Activated CD8-positive, alpha-beta T cell treated with anti-CD3 and anti-CD28 coated beads, Interleukin-2, amount 10 ng/mL, durations not matched to agents 7 days and 5 days (primary cell): ENCODE measurements around the gene TCF20. TPM values are rescaled to one million over a fixed set of nuclear protein-coding genes. Genes with fewer than 3 reads are reported as not detected.

Experiments
- ATAC-seq: fragments of 150-1000 bp; cut with Tn5 transposase; one replicate; pipeline ENCODE4 v1.10.0; 2021; ENCODE audit warnings: moderate library complexity
- CTCF ChIA-PET: fragments of 350-600 bp; sonication (Branson Sonifier 250); formaldehyde crosslinking; loops from one replicate; lab custom pipeline; 2021; ENCODE audit warnings: antibody characterized with exemption; lab: Charles Lee
- POLR2A ChIA-PET: fragments of 350-600 bp; sonication (Branson Sonifier 250); formaldehyde crosslinking; loops from one replicate; lab custom pipeline; 2021; ENCODE audit warnings: antibody characterized with exemption; lab: Charles Lee
- DNase-seq: peaks from one replicate; pipeline ENCODE4 v3.0.0-alpha.2; 2020
- H3K27ac Mint-ChIP-seq: one replicate; pipeline ENCODE4 v1.8.0; 2021; ENCODE audit warnings: mild to moderate bottlenecking, mixed read lengths
- H3K27me3 Mint-ChIP-seq: one replicate; pipeline ENCODE4 v1.8.0; 2021; ENCODE audit warnings: low read depth, mixed read lengths
- H3K36me3 Mint-ChIP-seq: one replicate; pipeline ENCODE4 v1.8.0; 2021; ENCODE audit warnings: low read depth, mixed read lengths
- H3K4me1 Mint-ChIP-seq: one replicate; pipeline ENCODE4 v1.8.0; 2021; ENCODE audit warnings: low read depth, mixed read lengths
- H3K4me3 Mint-ChIP-seq: one replicate; pipeline ENCODE4 v1.8.0; 2021; ENCODE audit warnings: mild to moderate bottlenecking, mixed read lengths
- H3K9me3 Mint-ChIP-seq: one replicate; pipeline ENCODE4 v1.8.0; 2022; ENCODE audit warnings: mixed read lengths; ENCODE audit not compliant: insufficient read depth
- total RNA-seq, 2 experiments: library from RNA; stranded (reverse); gene quantifications; one replicate each; pipeline ENCODE4 v1.2.3, GENCODE V29; 2021

The TCF20 gene
- total RNA-seq, 2 experiments from 2014 or later = 75.9 to 80.5 TPM

- Mint-ChIP-seq H3K36me3 (no peaks in the 10 kb centered on the region), H3K27me3 (no peaks in the 10 kb centered on the region), H3K4me3 (no peak overlapping the region), H3K27ac (peak overlapping the region; percentile 30), H3K9me3 (no peaks in the 10 kb centered on the region), H3K4me1 (peaks cover 52% of the 10 kb centered on the region)
- CTCF ChIA-PET = interaction anchor here (1.3 to 1.4 kb wide), 2 partner anchors 16 to 128 kb away, joined by 3 to 4 read pairs; no protein-coding TSS in a partner anchor
- POLR2A ChIA-PET = no interaction called here
- ATAC-seq = no peak
- DNase-seq = no peak
Observed at GRCh38 chr22:42297778-42298177, 27.3 kb upstream of the TCF20 start.

- ATAC-seq (no peak), DNase-seq (no peak)
- Mint-ChIP-seq H3K27ac (peak overlapping the region; percentile 61), H3K27me3 (no peaks in the 10 kb centered on the region), H3K9me3 (no peaks in the 10 kb centered on the region), H3K4me1 (peaks cover 52% of the 10 kb centered on the region), H3K4me3 (no peak overlapping the region), H3K36me3 (no peaks in the 10 kb centered on the region)
- ChIA-PET CTCF (interaction anchor here (0.7 to 1.5 kb wide), 7 partner anchors 9 to 176 kb away, joined by 3 to 5 read pairs (median 3); no protein-coding TSS in a partner anchor), POLR2A (no interaction called here)
Observed at GRCh38 chr22:42296883-42297282, 26.4 kb upstream of the TCF20 start.

GRCh38 chr22:42296381-42296853 is 26.0 kb upstream of the TCF20 start:
- Mint-ChIP-seq H3K4me1 (peaks cover 52% of the 10 kb centered on the region), H3K9me3 (no peaks in the 10 kb centered on the region), H3K4me3 (no peak overlapping the region), H3K27ac (no peak overlapping the region), H3K36me3 (no peaks in the 10 kb centered on the region), H3K27me3 (no peaks in the 10 kb centered on the region)
- ChIA-PET CTCF (interaction anchor here (0.7 to 1.5 kb wide), 7 partner anchors 9 to 176 kb away, joined by 3 to 5 read pairs (median 3); no protein-coding TSS in a partner anchor), POLR2A (no interaction called here)
- ATAC-seq = no peak
- no peak for DNase-seq

- DNase-seq = no peak
- no peaks in the 10 kb centered on the region for H3K9me3 Mint-ChIP-seq
- H3K4me3 Mint-ChIP-seq = no peak overlapping the region
- peak; percentile 61 for ATAC-seq
- no peak overlapping the region for H3K27ac Mint-ChIP-seq
- peaks cover 31% of the 10 kb centered on the region for H3K4me1 Mint-ChIP-seq
- ChIA-PET POLR2A (no interaction called here), CTCF (no interaction called here)
- no peaks in the 10 kb centered on the region for H3K36me3 Mint-ChIP-seq
- no peaks in the 10 kb centered on the region for H3K27me3 Mint-ChIP-seq
Observed at GRCh38 chr22:42294034-42294985, 23.9 kb upstream of the TCF20 start.

GRCh38 chr22:42292732-42293520 is 22.5 kb upstream of the TCF20 start:
- H3K4me1 Mint-ChIP-seq = peaks cover 20% of the 10 kb centered on the region
- POLR2A ChIA-PET = interaction anchor here (0.5 to 1.2 kb wide), 2 partner anchors 12 to 183 kb away, joined by 3 to 4 read pairs; no protein-coding TSS in a partner anchor
- no peaks in the 10 kb centered on the region for H3K27me3 Mint-ChIP-seq
- H3K4me3 Mint-ChIP-seq = no peak overlapping the region
- ATAC-seq = no peak
- CTCF ChIA-PET = interaction anchor here (1.1 to 1.5 kb wide), 2 partner anchors 145 to 152 kb away, joined by 3 to 4 read pairs; no protein-coding TSS in a partner anchor
- H3K9me3 Mint-ChIP-seq = no peaks in the 10 kb centered on the region
- no peaks in the 10 kb centered on the region for H3K36me3 Mint-ChIP-seq
- no peak for DNase-seq
- H3K27ac Mint-ChIP-seq = no peak overlapping the region

GRCh38 chr22:42291287-42291686 is 20.8 kb upstream of the TCF20 start:
- POLR2A ChIA-PET = no interaction called here
- CTCF ChIA-PET = no interaction called here
- H3K36me3 Mint-ChIP-seq = no peaks in the 10 kb centered on the region
- H3K4me3 Mint-ChIP-seq = no peak overlapping the region
- H3K27me3 Mint-ChIP-seq = no peaks in the 10 kb centered on the region
- no peak for ATAC-seq
- no peaks in the 10 kb centered on the region for H3K9me3 Mint-ChIP-seq
- DNase-seq = no peak
- peaks cover 26% of the 10 kb centered on the region for H3K4me1 Mint-ChIP-seq
- no peak overlapping the region for H3K27ac Mint-ChIP-seq

- CTCF ChIA-PET = no interaction called here
- Mint-ChIP-seq H3K27me3 (no peaks in the 10 kb centered on the region), H3K9me3 (no peaks in the 10 kb centered on the region), H3K4me1 (peaks cover 36% of the 10 kb centered on the region), H3K36me3 (no peaks in the 10 kb centered on the region), H3K4me3 (no peak overlapping the region), H3K27ac (no peak overlapping the region)
- DNase-seq = no peak
- POLR2A ChIA-PET = no interaction called here
- ATAC-seq = no peak
Observed at GRCh38 chr22:42289671-42290541, 19.5 kb upstream of the TCF20 start.

- CTCF ChIA-PET = no interaction called here
- H3K4me3 Mint-ChIP-seq = no peak overlapping the region
Observed at GRCh38 chr22:42288791-42289190, 18.3 kb upstream of the TCF20 start.

GRCh38 chr22:42287174-42287890 is 16.9 kb upstream of the TCF20 start:
- Mint-ChIP-seq H3K9me3 (no peaks in the 10 kb centered on the region), H3K4me3 (no peak overlapping the region), H3K4me1 (peaks cover 38% of the 10 kb centered on the region), H3K27me3 (peaks cover 10% of the 10 kb centered on the region), H3K27ac (no peak overlapping the region), H3K36me3 (no peaks in the 10 kb centered on the region)
- no peak for ATAC-seq
- POLR2A ChIA-PET = interaction anchor here (1.0 to 1.2 kb wide), 2 partner anchors 23 to 156 kb away, joined by 3 read pairs; no protein-coding TSS in a partner anchor
- DNase-seq = no peak
- CTCF ChIA-PET = interaction anchor here (0.9 to 1.3 kb wide), 3 partner anchors 10 to 107 kb away, joined by 3 to 5 read pairs (median 3); no protein-coding TSS in a partner anchor

More at GRCh38 chr22:42288791-42289190, 18.3 kb upstream of the TCF20 start:
- Mint-ChIP-seq H3K9me3 (no peaks in the 10 kb centered on the region), H3K36me3 (no peaks in the 10 kb centered on the region), H3K4me1 (peaks cover 34% of the 10 kb centered on the region), H3K27ac (no peak overlapping the region), H3K27me3 (peaks cover 4% of the 10 kb centered on the region)
- ATAC-seq (no peak), DNase-seq (no peak)
- POLR2A ChIA-PET = no interaction called here

- H3K27me3 Mint-ChIP-seq = peaks cover 10% of the 10 kb centered on the region
- H3K4me3 Mint-ChIP-seq = no peak overlapping the region
- peaks cover 38% of the 10 kb centered on the region for H3K4me1 Mint-ChIP-seq
- POLR2A ChIA-PET = no interaction called here
- ATAC-seq (peak; percentile 70), DNase-seq (peak; percentile 64)
- no peaks in the 10 kb centered on the region for H3K36me3 Mint-ChIP-seq
- CTCF ChIA-PET = no interaction called here
- peak overlapping the region; percentile 23 for H3K27ac Mint-ChIP-seq
- H3K9me3 Mint-ChIP-seq = no peaks in the 10 kb centered on the region
Observed at GRCh38 chr22:42286205-42286604, 15.8 kb upstream of the TCF20 start.
